ENCODE data around the gene NAV1. TPM values are rescaled to one million over a fixed set of nuclear protein-coding genes. Genes with fewer than 3 reads are reported as not detected.
A peak's percentile ranks its signal among the peaks of the same experiment; 100 is the strongest.

NAV1 gene
- total RNA-seq, 4 donors from 2014 or later, result 13.0 to 40.6 (median 16.9) TPM

- Histone ChIP-seq H3K27me3 (no peaks in the 10 kb centered on the region), H3K27ac (peak overlapping the region; percentile 93 to 97 (median 96)), H3K4me3 (no peak overlapping the region), H3K36me3 (peaks cover 0 to 13% (median 7%) of the 10 kb centered on the region in 4 donors), H3K9me3 (no peaks in the 10 kb centered on the region), H3K4me1 (peaks cover 34 to 84% (median 61%) of the 10 kb centered on the region in 4 donors)
- peak in 2 of 3 donors; percentile 33 to 66 for TF ChIP-seq POLR2AphosphoS5 (IDR thresholded peaks at IDR 0.05)
- TF ChIP-seq EP300 (IDR thresholded peaks at IDR 0.05; ENCODE audit: low read depth), result no peak
- intact Hi-C loops (cut with DNase I; ENCODE audit: low total_unique reads) (no loop called here), in situ Hi-C loops (cut with MboI; ENCODE audit: low pct_ligation_motif_present in 1 of 4, low pct_unique_long_range_greater_than_20kb in 1 of 4, low sequenced_read_pairs in 3 of 4) (no loop called here)
- 66 to 76% methylated on average over 13 to 16 of the region's 16 CpGs for WGBS, 2 donors (ENCODE audit: low coverage in 1 of 2)
- DNase-seq, result no peak
Observed at GRCh38 chr1:201497935-201498509, 40.9 kb upstream of the NAV1 start.

DNA sequence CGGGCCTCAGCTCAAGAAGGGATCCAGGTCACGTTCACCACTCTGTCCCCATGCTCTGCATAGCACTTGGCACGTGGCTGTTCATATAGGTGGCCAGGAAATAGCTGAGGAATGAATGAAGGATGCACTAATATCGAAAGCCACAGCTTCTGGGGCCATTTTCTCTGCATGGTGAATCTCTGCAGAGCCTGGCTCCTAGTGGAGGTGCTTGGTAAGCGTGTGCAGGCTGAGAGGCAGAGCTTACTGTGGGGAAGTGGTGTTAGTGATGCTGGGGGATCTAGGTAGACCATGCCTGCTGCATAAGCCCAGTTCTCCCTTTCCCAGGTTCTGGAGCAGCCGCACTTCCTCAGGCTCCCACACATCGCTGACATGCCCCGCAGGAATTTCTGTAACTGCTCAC is 40.3 kb upstream of the NAV1 start:
- H3K4me1 ChIP-seq, result peaks cover 31 to 84% (median 58%) of the 10 kb centered on the region in 4 donors
- in situ Hi-C loops (cut with MboI; ENCODE audit: low pct_ligation_motif_present in 1 of 4, low pct_unique_long_range_greater_than_20kb in 1 of 4, low sequenced_read_pairs in 3 of 4) (no loop called here), intact Hi-C loops (cut with DNase I; ENCODE audit: low total_unique reads) (no loop called here)
- H3K36me3 ChIP-seq, result peaks cover 0 to 13% (median 7%) of the 10 kb centered on the region in 4 donors
- TF ChIP-seq POLR2AphosphoS5 (IDR thresholded peaks at IDR 0.05) (peak in 2 of 3 donors; percentile 7 to 33), EP300 (IDR thresholded peaks at IDR 0.05; ENCODE audit: low read depth) (no peak)
- H3K4me3 ChIP-seq, result no peak overlapping the region
- no peaks in the 10 kb centered on the region for H3K9me3 ChIP-seq
- H3K27ac ChIP-seq, result peak overlapping the region; percentile 93 to 97 (median 96)
- H3K27me3 ChIP-seq, result no peaks in the 10 kb centered on the region
- 84% methylated on average over 8 of the region's 8 CpGs; no CpG with 5 or more reads in 1 of the 2 donors for WGBS, 2 donors (ENCODE audit: low coverage in 1 of 2)
- DNase-seq, result no peak

GRCh38 chr1:201499191-201499590 is 39.7 kb upstream of the NAV1 start:
- Histone ChIP-seq H3K4me3 (no peak overlapping the region), H3K36me3 (peaks cover 0 to 13% (median 6%) of the 10 kb centered on the region in 4 donors), H3K27me3 (no peaks in the 10 kb centered on the region), H3K27ac (peak overlapping the region; percentile 93 to 97 (median 96)), H3K9me3 (no peaks in the 10 kb centered on the region), H3K4me1 (peaks cover 26 to 84% (median 55%) of the 10 kb centered on the region in 4 donors)
- TF ChIP-seq POLR2AphosphoS5 (IDR thresholded peaks at IDR 0.05) (peak in 2 of 3 donors; percentile 30 to 54), EP300 (IDR thresholded peaks at IDR 0.05; ENCODE audit: low read depth) (no peak)
- no peak for DNase-seq
- WGBS, 2 donors (ENCODE audit: low coverage in 1 of 2), result 76% methylated on average over 3 of the region's 3 CpGs; no CpG with 5 or more reads in 1 of the 2 donors
- in situ Hi-C loops (cut with MboI; ENCODE audit: low pct_ligation_motif_present in 1 of 4, low pct_unique_long_range_greater_than_20kb in 1 of 4, low sequenced_read_pairs in 3 of 4), result no loop called here
- intact Hi-C loops (cut with DNase I; ENCODE audit: low total_unique reads), result no loop called here

GRCh38 chr1:201499795-201500669 is 38.9 kb upstream of the NAV1 start:
- intact Hi-C loops (cut with DNase I; ENCODE audit: low total_unique reads), result no loop called here
- H3K27ac ChIP-seq, result peak overlapping the region; percentile 93 to 97 (median 96)
- no peak overlapping the region for H3K4me3 ChIP-seq

DNA sequence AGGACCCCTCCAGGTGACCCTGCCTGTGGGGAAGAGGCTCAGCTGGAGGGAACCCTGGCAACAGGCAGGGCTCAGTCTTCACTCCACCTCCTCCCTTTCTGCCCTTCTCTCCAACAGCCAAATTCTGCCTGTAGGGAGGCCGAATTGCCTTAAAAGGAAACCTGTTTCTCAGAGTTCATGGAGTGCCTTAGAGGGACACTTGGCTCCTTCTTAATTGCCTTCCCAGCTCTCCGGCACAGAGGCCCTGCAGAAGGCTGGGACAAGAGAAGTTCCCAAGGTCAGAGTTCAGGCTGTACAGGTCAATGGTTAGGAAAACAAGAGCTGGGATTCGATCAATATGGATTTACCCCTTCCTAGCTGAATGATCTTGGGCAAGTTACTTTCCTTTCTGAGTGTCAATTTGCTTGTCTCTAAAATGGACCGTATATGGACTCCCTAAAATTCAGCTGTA is 38.2 kb upstream of the NAV1 start:
- Histone ChIP-seq H3K4me3 (no peak overlapping the region), H3K27me3 (no peaks in the 10 kb centered on the region), H3K4me1 (peaks cover 17 to 84% (median 51%) of the 10 kb centered on the region in 4 donors), H3K9me3 (no peaks in the 10 kb centered on the region), H3K27ac (peak overlapping the region; percentile 93 to 97 (median 96)), H3K36me3 (no peaks in the 10 kb centered on the region)
- no peak for DNase-seq
- TF ChIP-seq EP300 (IDR thresholded peaks at IDR 0.05; ENCODE audit: low read depth), result no peak
- no peak for TF ChIP-seq POLR2A (IDR thresholded peaks at IDR 0.05)
- TF ChIP-seq POLR2AphosphoS5 (IDR thresholded peaks at IDR 0.05), result peak in 1 of 3 donors; percentile 11
- TF ChIP-seq, protein P1, sequence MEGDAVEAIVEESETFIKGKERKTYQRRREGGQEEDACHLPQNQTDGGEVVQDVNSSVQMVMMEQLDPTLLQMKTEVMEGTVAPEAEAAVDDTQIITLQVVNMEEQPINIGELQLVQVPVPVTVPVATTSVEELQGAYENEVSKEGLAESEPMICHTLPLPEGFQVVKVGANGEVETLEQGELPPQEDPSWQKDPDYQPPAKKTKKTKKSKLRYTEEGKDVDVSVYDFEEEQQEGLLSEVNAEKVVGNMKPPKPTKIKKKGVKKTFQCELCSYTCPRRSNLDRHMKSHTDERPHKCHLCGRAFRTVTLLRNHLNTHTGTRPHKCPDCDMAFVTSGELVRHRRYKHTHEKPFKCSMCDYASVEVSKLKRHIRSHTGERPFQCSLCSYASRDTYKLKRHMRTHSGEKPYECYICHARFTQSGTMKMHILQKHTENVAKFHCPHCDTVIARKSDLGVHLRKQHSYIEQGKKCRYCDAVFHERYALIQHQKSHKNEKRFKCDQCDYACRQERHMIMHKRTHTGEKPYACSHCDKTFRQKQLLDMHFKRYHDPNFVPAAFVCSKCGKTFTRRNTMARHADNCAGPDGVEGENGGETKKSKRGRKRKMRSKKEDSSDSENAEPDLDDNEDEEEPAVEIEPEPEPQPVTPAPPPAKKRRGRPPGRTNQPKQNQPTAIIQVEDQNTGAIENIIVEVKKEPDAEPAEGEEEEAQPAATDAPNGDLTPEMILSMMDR (IDR thresholded peaks at IDR 0.05), result no peak
- intact Hi-C loops (cut with DNase I; ENCODE audit: low total_unique reads) (no loop called here), in situ Hi-C loops (cut with MboI; ENCODE audit: low pct_ligation_motif_present in 1 of 4, low pct_unique_long_range_greater_than_20kb in 1 of 4, low sequenced_read_pairs in 3 of 4) (no loop called here)
- 60 to 80% methylated on average over 1 to 4 of the region's 4 CpGs for WGBS, 2 donors (ENCODE audit: low coverage in 1 of 2)

More at GRCh38 chr1:201499795-201500669, 38.9 kb upstream of the NAV1 start:
- no peaks in the 10 kb centered on the region for H3K27me3 ChIP-seq
- whole genome bisulfite sequencing, 2 donors (ENCODE audit: low coverage in 1 of 2), result 62 to 68% methylated on average over 4 to 8 of the region's 8 CpGs
- H3K9me3 ChIP-seq, result no peaks in the 10 kb centered on the region
- no peak for DNase-seq
- H3K36me3 ChIP-seq, result peaks cover 0 to 6% (median 3%) of the 10 kb centered on the region in 4 donors
- TF ChIP-seq, protein P1 (IDR thresholded peaks at IDR 0.05), result no peak
- TF ChIP-seq POLR2A (IDR thresholded peaks at IDR 0.05), result no peak
- peak in 1 of 3 donors; percentile 6 for TF ChIP-seq POLR2AphosphoS5 (IDR thresholded peaks at IDR 0.05)
- no peak for TF ChIP-seq EP300 (IDR thresholded peaks at IDR 0.05; ENCODE audit: low read depth)
- in situ Hi-C loops (cut with MboI; ENCODE audit: low pct_ligation_motif_present in 1 of 4, low pct_unique_long_range_greater_than_20kb in 1 of 4, low sequenced_read_pairs in 3 of 4), result no loop called here
- peaks cover 22 to 84% (median 52%) of the 10 kb centered on the region in 4 donors for H3K4me1 ChIP-seq
